Measurements from ENCODE around the gene PAK6.

Gene PAK6

GRCh38 chr15:40292246-40292645 lies 53.4 kb downstream of the PAK6 start:
- DNase-seq (ENCODE audit: low read depth, low spot score) = no peak

DNA sequence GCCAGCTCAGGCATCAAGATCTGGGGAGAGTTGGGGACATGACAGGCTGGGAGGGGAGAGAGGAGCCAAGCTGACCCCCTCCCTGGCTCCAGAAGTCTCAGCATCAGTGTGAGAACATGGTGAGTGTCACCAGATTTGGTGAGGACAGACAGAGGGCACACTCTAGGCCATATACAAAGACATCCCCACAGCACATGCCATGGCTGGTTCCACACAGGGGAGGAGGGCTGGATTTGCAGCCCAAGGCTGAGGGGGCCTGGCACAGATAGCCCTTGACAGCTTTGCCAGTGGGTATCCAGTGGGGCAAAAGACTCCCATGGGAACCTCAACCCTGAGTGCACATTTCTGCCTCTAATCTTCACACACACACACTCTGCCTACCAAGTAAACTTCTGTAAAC lies 54.1 kb downstream of the PAK6 start:
- no peak for DNase-seq (ENCODE audit: low read depth, low spot score)

- DNase-seq (ENCODE audit: low read depth, low spot score) = no peak
Observed at GRCh38 chr15:40293905-40294895, 55.3 kb downstream of the PAK6 start.

DNA sequence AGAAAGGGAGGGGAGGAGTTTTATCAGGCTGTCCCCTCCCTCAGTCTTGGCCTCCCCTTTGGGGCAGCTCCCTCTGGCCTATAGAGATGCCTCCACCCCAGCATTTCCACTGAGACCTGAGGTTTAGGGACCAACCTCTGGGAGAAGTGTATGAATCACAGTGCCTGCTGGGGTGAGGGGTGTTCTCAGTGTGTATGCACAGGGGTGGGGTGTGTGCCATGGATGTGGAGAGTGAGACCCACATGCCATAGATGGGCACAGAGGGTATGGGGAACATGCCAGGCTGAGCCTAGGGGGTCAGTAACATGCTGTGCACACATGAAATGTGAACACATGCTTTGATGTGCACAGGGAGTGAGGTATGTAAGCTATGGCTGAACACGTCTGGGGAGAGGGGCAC lies 56.4 kb downstream of the PAK6 start:
- DNase-seq (ENCODE audit: low read depth, low spot score) = no peak

GRCh38 chr15:40295877-40296560 lies 57.2 kb downstream of the PAK6 start:
- no peak for DNase-seq (ENCODE audit: low read depth, low spot score)

DNA sequence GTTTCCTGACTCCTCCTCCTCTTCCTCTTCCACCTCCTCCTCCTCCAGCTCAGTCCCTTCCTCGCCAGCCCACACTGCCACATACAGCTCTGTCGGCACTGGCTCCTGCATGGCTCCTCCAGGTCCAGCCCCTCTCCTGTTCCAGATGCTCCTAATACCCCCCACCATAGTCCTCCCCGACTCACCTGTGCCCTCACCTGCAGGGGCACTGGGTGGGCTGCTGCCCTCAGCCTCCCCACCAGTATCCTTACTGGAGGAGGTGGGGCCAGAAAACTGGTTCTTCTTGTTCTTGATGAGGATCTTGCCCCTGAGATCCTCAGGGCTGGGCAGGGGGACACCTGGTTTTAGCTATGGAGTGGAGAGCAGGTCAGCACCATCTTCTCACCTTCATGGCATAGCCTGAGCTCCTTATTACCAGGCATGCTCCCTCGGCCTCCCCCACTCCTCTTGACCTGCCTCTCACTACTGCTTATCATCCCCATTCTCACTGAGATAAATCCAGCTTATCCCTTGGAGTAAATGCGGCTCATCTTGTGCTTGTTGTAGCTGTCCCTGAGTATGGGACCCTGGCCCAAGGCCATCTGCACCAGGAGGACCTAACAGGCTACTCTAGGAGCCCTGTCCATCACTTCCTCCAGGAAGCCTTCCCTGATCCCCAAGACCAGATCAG lies 57.8 kb downstream of the PAK6 start:
- no peak for DNase-seq (ENCODE audit: low read depth, low spot score)

DNA sequence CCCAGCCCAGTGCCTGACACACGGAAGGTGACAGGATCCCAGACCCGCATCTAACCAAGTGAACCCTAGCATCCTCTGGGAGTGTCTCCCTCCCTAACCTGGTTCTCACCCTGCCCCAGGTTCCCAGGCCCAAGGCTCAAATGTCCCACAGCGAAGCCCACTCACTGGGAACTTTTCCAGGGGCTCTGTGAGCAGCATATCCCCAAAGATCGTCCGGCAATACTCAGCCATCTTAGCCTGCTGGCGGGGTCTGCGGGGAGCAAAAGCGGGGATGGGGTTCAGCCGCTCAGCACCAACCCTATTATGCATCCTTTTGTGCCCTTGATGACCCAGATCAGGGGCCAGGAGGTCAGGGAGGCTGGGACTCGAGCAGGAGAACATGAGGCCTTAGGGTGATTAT lies 58.5 kb downstream of the PAK6 start:
- no peak for DNase-seq (ENCODE audit: low read depth, low spot score)

- DNase-seq (ENCODE audit: low read depth, low spot score) = no peak
Observed at GRCh38 chr15:40298216-40298935, 59.5 kb downstream of the PAK6 start.

GRCh38 chr15:40300367-40300766 lies 61.5 kb downstream of the PAK6 start:
- no peak for DNase-seq (ENCODE audit: low read depth, low spot score)

DNA sequence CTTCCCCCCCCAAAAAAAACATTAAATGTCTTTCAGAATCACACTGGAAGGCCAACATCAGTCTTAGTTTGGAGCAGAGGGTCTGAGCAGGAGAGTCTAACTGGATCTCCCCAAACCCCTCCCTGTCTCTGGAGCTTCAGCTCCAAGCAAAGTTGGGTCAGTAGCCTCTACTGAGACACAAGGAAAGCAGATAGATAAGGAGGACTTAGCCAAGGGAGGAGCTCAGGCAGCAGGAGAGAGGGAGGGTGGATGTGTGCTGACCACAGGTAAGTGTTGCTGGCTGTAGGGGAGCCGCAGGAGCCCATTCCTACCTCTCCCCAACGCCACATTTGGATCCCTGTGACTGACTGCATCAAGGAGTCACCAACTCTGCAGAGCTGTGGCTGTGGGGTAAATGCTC lies 61.9 kb downstream of the PAK6 start:
- no peak for DNase-seq (ENCODE audit: low read depth, low spot score)

- DNase-seq (ENCODE audit: low read depth, low spot score) = no peak
Observed at GRCh38 chr15:40301467-40302179, 62.8 kb downstream of the PAK6 start.

- DNase-seq (ENCODE audit: low read depth, low spot score) = no peak
Observed at GRCh38 chr15:40302288-40302886, 63.5 kb downstream of the PAK6 start.

- no peak for DNase-seq (ENCODE audit: low read depth, low spot score)
Observed at GRCh38 chr15:40302981-40303380, 64.1 kb downstream of the PAK6 start.

GRCh38 chr15:40303576-40303975 lies 64.7 kb downstream of the PAK6 start:
- no peak for DNase-seq (ENCODE audit: low read depth, low spot score)

- no peak for DNase-seq (ENCODE audit: low read depth, low spot score)
Observed at GRCh38 chr15:40305281-40305680, 66.4 kb downstream of the PAK6 start.

- DNase-seq (ENCODE audit: low read depth, low spot score) = no peak
Observed at GRCh38 chr15:40306371-40306770, 67.5 kb downstream of the PAK6 start.

GRCh38 chr15:40306908-40307307 lies 68.0 kb downstream of the PAK6 start:
- no peak for DNase-seq (ENCODE audit: low read depth, low spot score)

- no peak for DNase-seq (ENCODE audit: low read depth, low spot score)
Observed at GRCh38 chr15:40307421-40308211, 68.8 kb downstream of the PAK6 start, which contains the start of gene PLCB2. TSS of gene PLCB2 (minus strand) at chr15:40307935. CDS start at chr15:40307672, 263 bp downstream.

DNA sequence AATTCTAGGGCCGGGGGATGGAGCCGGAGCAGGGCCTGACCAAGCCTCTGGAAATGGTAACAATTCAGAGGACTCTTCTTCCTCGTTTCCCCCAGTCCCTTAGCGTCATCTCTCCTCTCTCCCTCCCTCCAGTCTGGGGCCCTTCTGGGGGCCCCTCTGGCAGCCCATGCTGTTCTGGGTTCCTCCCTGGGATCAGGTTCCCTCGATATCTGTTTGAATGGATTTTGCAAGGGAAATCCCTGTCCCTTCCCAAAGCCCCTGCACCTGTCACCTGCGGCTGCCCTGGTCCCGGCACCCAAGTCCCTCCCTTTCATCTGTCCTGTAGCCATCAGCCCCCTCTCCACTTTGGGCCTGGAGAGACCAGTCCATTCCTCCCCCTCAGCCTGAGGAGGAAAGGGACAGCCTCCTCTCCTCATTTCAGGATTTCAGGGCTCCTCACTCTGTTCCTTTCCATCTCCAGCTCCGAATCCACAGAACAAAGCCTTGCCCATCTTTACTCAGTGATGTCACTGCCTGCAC lies 70.5 kb downstream of the PAK6 start:
- DNase-seq (ENCODE audit: low read depth, low spot score) = no peak

Data from astrocyte of the hippocampus (primary cell).